KBM-7 (cell line): ENCODE measurements around the gene TOLLIP.

Experiments used
- DNase-seq: peaks from one replicate; pipeline ENCODE4 v3.0.0-alpha.2; 2015
- in situ Hi-C: fragments of 300-500 bp; cut with MboI; formaldehyde crosslinking; loops from 2 replicates; pipeline ENCODE4 v1.14.3; 2020; ENCODE audit warnings: low sequenced_read_pairs, low pct_unique_long_range_greater_than_20kb, mixed read lengths

Gene TOLLIP

GRCh38 chr11:1242289-1242688 lies 67.1 kb downstream of the TOLLIP start:
- no peak for DNase-seq
- in situ Hi-C loops, result no loop called here

DNA sequence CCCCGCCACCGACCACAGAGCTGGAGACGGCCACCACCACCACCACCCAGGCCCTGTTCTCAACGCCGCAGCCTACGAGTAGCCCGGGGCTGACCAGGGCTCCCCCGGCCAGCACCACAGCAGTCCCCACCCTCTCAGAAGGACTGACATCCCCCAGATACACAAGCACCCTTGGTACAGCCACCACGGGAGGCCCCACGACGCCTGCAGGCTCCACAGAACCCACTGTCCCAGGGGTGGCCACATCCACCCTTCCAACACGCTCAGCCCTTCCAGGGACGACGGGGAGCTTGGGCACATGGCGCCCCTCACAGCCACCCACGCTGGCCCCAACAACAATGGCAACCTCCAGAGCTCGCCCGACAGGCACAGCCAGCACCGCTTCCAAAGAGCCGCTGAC lies 67.7 kb downstream of the TOLLIP start:
- in situ Hi-C loops, result no loop called here

GRCh38 chr11:1240771-1241170 lies 68.7 kb downstream of the TOLLIP start:
- in situ Hi-C loops, result no loop called here
- DNase-seq, result no peak

More for the DNA sequence above, 67.7 kb downstream of the TOLLIP start:
- DNase-seq, result no peak

- DNase-seq, result no peak
- in situ Hi-C loops, result no loop called here
Observed at GRCh38 chr11:1239596-1240205, 69.7 kb downstream of the TOLLIP start.

- in situ Hi-C loops, result no loop called here
Observed at GRCh38 chr11:1238767-1239595, 70.5 kb downstream of the TOLLIP start.

GRCh38 chr11:1237851-1238250 lies 71.6 kb downstream of the TOLLIP start:
- in situ Hi-C loops, result no loop called here
- DNase-seq, result no peak

More at GRCh38 chr11:1238767-1239595, 70.5 kb downstream of the TOLLIP start:
- no peak for DNase-seq

- in situ Hi-C loops, result no loop called here
- no peak for DNase-seq
Observed at GRCh38 chr11:1237128-1237580, 72.3 kb downstream of the TOLLIP start.

GRCh38 chr11:1236316-1237127 lies 72.9 kb downstream of the TOLLIP start:
- no peak for DNase-seq

GRCh38 chr11:1235901-1236315 lies 73.5 kb downstream of the TOLLIP start:
- in situ Hi-C loops, result no loop called here
- no peak for DNase-seq

More at GRCh38 chr11:1236316-1237127, 72.9 kb downstream of the TOLLIP start:
- in situ Hi-C loops, result no loop called here

GRCh38 chr11:1235306-1235900 lies 74.0 kb downstream of the TOLLIP start:
- in situ Hi-C loops, result no loop called here
- no peak for DNase-seq

DNA sequence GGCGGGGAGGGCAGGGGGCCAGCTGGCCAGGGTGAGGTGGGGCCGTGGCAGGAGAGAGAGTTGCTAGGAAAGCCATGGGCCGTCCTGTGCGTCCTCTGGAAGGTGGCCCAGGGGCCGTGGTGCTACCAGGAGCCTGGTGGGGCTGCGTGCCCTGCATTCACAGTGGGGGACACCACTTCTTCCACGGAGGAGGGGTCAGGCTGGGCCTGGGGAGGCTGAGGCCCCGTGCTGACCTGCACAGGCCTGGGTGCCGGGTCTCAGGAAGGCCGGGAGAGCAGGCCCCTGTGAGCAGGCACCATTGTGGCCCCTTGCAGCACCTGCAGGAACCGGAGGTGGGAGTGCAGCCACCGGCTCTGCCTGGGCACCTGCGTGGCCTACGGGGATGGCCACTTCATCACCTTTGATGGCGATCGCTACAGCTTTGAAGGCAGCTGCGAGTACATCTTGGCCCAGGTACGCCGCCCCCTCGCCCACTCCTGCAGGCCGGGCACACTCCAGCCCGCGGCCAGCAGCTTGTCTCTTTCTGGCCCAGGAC lies 74.6 kb downstream of the TOLLIP start:
- DNase-seq, result no peak
- in situ Hi-C loops, result no loop called here

DNA sequence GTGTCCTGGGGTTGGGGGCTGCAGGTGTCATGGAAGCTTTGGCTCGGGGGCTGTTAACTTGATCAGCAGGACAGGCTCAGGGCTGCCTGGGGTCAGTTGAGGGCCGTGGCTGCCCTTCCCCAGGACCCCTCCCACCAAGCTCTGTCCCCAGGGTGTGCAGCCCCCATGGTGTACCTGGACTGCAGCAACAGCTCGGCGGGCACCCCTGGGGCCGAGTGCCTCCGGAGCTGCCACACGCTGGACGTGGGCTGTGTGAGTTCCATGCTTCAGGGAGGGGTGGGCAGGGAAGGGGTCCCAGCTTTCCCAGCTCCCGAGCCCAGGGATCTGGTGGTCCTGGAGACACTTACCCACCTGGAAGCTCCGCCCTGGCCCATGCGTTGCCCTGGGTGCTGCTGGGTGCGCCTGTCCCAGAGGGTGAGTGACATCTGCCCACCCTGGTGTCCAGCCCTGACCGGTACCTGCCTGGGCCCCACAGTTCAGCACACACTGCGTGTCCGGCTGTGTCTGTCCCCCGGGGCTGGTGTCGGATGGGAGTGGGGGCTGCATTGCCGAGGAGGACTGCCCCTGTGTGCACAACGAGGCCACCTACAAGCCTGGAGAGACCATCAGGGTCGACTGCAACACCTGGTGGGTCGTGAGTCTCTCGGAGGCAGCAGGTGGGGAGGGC lies 75.2 kb downstream of the TOLLIP start:
- in situ Hi-C loops, result no loop called here
- no peak for DNase-seq

DNA sequence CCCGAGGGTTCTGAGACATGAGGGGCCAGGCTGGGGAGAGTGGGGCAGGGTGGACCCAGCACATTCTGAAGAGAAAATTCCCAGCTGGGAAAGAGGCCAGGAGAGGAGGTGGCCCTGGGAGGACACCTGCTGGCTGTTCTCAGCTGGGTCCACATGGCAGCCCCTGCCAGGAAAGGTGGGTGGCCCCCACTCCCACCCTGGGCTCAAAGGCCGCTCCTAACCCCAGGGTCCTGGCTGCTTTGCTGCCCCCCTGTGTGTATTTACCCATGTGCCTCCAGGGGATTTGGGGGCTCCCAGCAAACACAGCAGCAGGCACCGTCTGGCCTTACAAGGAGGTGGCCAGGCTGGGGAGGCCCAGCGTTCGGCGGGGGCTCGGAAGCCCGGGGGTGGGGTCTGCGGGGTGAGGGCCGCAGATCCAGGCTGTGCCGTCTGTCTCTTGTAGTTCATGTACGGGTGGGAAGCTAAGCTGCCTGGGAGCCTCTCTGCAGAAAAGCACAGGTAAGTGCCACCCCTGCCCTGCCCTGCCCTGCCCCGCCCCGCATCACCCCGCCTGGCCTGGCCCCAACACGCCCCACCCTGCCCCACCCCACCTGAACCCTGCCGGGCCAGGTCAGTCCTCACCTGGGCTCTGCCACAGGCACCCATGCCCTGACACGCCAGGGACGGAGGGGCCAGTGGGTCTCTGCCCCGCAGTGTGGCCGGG lies 75.9 kb downstream of the TOLLIP start:
- no peak for DNase-seq
- in situ Hi-C loops, result no loop called here

DNA sequence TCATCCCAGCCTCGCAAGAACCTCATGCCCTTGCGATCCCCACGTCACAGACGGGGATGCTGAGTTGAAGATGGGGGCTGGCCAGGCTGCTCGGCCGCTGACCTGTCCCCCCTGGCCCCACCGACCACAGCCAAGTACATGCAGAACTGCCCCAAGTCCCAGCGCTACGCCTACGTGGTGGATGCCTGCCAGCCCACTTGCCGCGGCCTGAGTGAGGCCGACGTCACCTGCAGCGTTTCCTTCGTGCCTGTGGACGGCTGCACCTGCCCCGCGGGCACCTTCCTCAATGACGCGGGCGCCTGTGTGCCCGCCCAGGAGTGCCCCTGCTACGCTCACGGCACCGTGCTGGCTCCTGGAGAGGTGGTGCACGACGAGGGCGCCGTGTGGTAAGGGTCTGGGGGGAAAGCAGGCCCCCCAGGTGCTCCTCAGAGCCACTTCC lies 76.5 kb downstream of the TOLLIP start:
- no peak for DNase-seq
- in situ Hi-C loops, result no loop called here

- DNase-seq, result no peak
- in situ Hi-C loops, result no loop called here
Observed at GRCh38 chr11:1232021-1232882, 77.2 kb downstream of the TOLLIP start.

GRCh38 chr11:1231396-1232020 lies 77.9 kb downstream of the TOLLIP start:
- in situ Hi-C loops, result no loop called here
- no peak for DNase-seq
